ENCODE results near the gene TFCP2L1. TPM values are rescaled to one million over a fixed set of nuclear protein-coding genes. Genes with fewer than 3 reads are reported as not detected.

Gene TFCP2L1
- total RNA-seq, 1 experiment from 2014 or later = 1.8 TPM

DNA sequence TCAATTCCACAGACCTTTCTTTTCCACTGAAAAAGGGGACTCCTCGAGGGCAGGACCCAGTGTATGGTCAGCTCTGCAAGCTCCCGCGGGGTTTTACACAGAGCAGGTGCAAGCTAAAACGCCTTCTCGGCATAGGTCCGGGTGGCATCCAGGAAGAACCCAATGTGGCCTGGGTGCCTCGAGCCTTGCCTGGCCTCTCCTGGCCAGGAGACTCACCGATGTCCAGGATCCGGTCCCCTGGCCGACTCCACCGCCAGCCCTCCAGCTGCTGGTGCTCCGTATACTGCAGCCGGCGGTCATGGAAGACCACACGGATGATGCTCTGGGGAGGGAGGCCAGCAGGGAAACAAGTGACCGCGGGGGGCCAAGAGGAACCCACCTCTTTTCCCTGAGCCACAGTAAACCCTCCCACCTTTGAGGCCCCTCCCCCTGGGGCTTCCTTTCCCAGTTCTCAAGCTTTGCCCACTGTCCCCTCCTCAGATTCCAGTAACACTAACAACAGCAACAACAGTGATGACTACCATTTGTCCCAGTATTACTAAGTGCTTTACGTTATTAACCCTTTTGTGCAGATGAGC is 36.1 kb downstream of the TFCP2L1 start:
- H3T11ph ChIP-seq (ENCODE audit: low read length) = no peak overlapping the region
- no peak overlapping the region for H2BK15ac ChIP-seq (ENCODE audit: low read depth, low read length)
- no peak overlapping the region for H3K18ac ChIP-seq (ENCODE audit: insufficient read length, low read depth, low read length)
- no peak overlapping the region for H4K91ac ChIP-seq (ENCODE audit: insufficient read length, low read depth, low read length)
- no peaks in the 10 kb centered on the region for H3K36me3 Mint-ChIP-seq (ENCODE audit: insufficient read depth in 1 of 3, low read depth in 3 of 3)
- 0 out of 7 replicates have a peak overlapping the region, but pooled peaks of 1 of the 3 experiments have one; percentile 46 for H3K27ac Mint-ChIP-seq
- no peak overlapping the region for H3K9ac ChIP-seq (ENCODE audit: extremely low read depth, insufficient read length, low read length)
- no peak overlapping the region for H2BK20ac ChIP-seq (ENCODE audit: low read depth, low read length, poor library complexity, severe bottlenecking)
- H3K4me2 ChIP-seq (ENCODE audit: insufficient read depth, insufficient read length, low read length) = no peak overlapping the region
- H3K4ac ChIP-seq (ENCODE audit: low read depth, low read length) = no peak overlapping the region
- H3K56ac ChIP-seq (ENCODE audit: insufficient read length, low read depth, low read length) = no peak overlapping the region
- H3K27me3 Mint-ChIP-seq (ENCODE audit: low read depth) = no peaks in the 10 kb centered on the region; the same call in none of the 2 replicates
- no peak overlapping the region for H4K8ac ChIP-seq (replicated peaks; ENCODE audit: insufficient read length, low read depth, low read length)
- H4K20me1 ChIP-seq (ENCODE audit: control insufficient read depth, insufficient read depth, insufficient read length) = no peaks in the 10 kb centered on the region
- H2AK5ac ChIP-seq (ENCODE audit: insufficient read length, low read length) = no peak overlapping the region
- H3K23ac ChIP-seq (ENCODE audit: insufficient read length, low read depth, low read length) = no peak overlapping the region
- H3K27ac ChIP-seq (ENCODE audit: insufficient read length, low read depth, low read length) = no peak overlapping the region
- H3K4me1 ChIP-seq (ENCODE audit: insufficient read depth, low read length) = no peaks in the 10 kb centered on the region
- no peak overlapping the region for H2BK5ac ChIP-seq (ENCODE audit: insufficient read length, low read length)
- no peak for TF ChIP-seq CTCF (conservative IDR thresholded peaks at IDR 0.05)
- H3K4me1 Mint-ChIP-seq = peaks cover 0 to 7% of the 10 kb centered on the region in 2 experiments; a peak in 1 of 4 replicates
- no peak overlapping the region for H2AFZ ChIP-seq (ENCODE audit: low read length)
- H3K4me3 Mint-ChIP-seq = no peak overlapping the region
- WGBS (ENCODE audit: extremely low coverage, insufficient read length, low lambda C conversion rate) = no CpG with 5 or more reads among the region's 18 CpGs
- no peaks in the 10 kb centered on the region for H3K9me3 ChIP-seq (ENCODE audit: control insufficient read depth, low read depth, low read length)
- no peak overlapping the region for H2BK12ac ChIP-seq (ENCODE audit: insufficient read length, low read depth, low read length)
- H3K79me2 ChIP-seq (ENCODE audit: insufficient read depth, low read length) = no peaks in the 10 kb centered on the region
- DNase-seq = no peak
- H3K23me2 ChIP-seq (ENCODE audit: insufficient read length, low read depth, low read length, poor library complexity, severe bottlenecking) = no peaks in the 10 kb centered on the region
- no peaks in the 10 kb centered on the region for H3K79me1 ChIP-seq (ENCODE audit: insufficient read depth, low read depth, low read length, poor library complexity, severe bottlenecking)
- no peak overlapping the region for H3K14ac ChIP-seq (ENCODE audit: insufficient read depth, low read length)
- H2BK120ac ChIP-seq (ENCODE audit: low read depth, low read length, poor library complexity, severe bottlenecking) = no peak overlapping the region
- H3K27me3 ChIP-seq (ENCODE audit: insufficient read depth, low read length) = no peaks in the 10 kb centered on the region
- no peak overlapping the region for H4K5ac ChIP-seq (ENCODE audit: insufficient read length, low read depth, low read length)
- H3K9me3 Mint-ChIP-seq = no peaks in the 10 kb centered on the region

Data from H9 (cell line).